ENCODE measurements around the gene COL27A1.

Gene COL27A1

GRCh38 chr9:114155263-114155994 lies at the start of gene COL27A1:
TSS of gene COL27A1 (plus strand) at chr9:114155537. CDS start at chr9:114155951, 414 bp downstream.
- no peak within 1 kb of the TSS for H3K27ac ChIP-seq
- H3K27me3 ChIP-seq (ENCODE audit: control insufficient read depth, insufficient read depth, low read length), result no peaks in the 10 kb centered on the region
- H3K9me3 ChIP-seq (ENCODE audit: control insufficient read depth, low read length), result no peaks in the 10 kb centered on the region
- peak; percentile 82 for TF ChIP-seq CTCF (IDR thresholded peaks at IDR 0.05)
- no peaks in the 10 kb centered on the region for H3K36me3 ChIP-seq (ENCODE audit: control insufficient read depth, insufficient read depth, low read length)
- peak within 1 kb of the TSS; percentile 60 for H3K4me3 ChIP-seq (ENCODE audit: low read depth, low read length)
- H2AFZ ChIP-seq, result peak within 1 kb of the TSS; percentile 85
- no peaks in the 10 kb centered on the region for H3K4me1 ChIP-seq
- H3K4me2 ChIP-seq (ENCODE audit: low read length), result peak within 1 kb of the TSS; percentile 93
- H3K9ac ChIP-seq, result no peak within 1 kb of the TSS
- H3K79me2 ChIP-seq, result no peaks in the 10 kb centered on the region

GRCh38 chr9:114107286-114108001 lies 47.9 kb upstream of the COL27A1 start:
- TF ChIP-seq CTCF (IDR thresholded peaks at IDR 0.05), result no peak
- H3K4me2 ChIP-seq (ENCODE audit: low read length), result no peak overlapping the region
- no peak overlapping the region for H2AFZ ChIP-seq
- no peak overlapping the region for H3K27ac ChIP-seq
- no peak overlapping the region for H3K4me3 ChIP-seq (ENCODE audit: low read depth, low read length)
- no peaks in the 10 kb centered on the region for H3K36me3 ChIP-seq (ENCODE audit: control insufficient read depth, insufficient read depth, low read length)
- no peaks in the 10 kb centered on the region for H3K4me1 ChIP-seq
- no peaks in the 10 kb centered on the region for H3K79me2 ChIP-seq
- no peaks in the 10 kb centered on the region for H3K9me3 ChIP-seq (ENCODE audit: control insufficient read depth, low read length)
- H3K27me3 ChIP-seq (ENCODE audit: control insufficient read depth, insufficient read depth, low read length), result no peaks in the 10 kb centered on the region
- no peak overlapping the region for H3K9ac ChIP-seq

GRCh38 chr9:114108016-114108833 lies 47.1 kb upstream of the COL27A1 start:
- H3K36me3 ChIP-seq (ENCODE audit: control insufficient read depth, insufficient read depth, low read length), result no peaks in the 10 kb centered on the region
- peak; percentile 71 for TF ChIP-seq CTCF (IDR thresholded peaks at IDR 0.05)
- no peak overlapping the region for H3K4me3 ChIP-seq (ENCODE audit: low read depth, low read length)
- no peak overlapping the region for H3K9ac ChIP-seq
- no peak overlapping the region for H2AFZ ChIP-seq
- H3K79me2 ChIP-seq, result no peaks in the 10 kb centered on the region
- no peaks in the 10 kb centered on the region for H3K4me1 ChIP-seq
- no peaks in the 10 kb centered on the region for H3K27me3 ChIP-seq (ENCODE audit: control insufficient read depth, insufficient read depth, low read length)
- H3K27ac ChIP-seq, result no peak overlapping the region
- no peak overlapping the region for H3K4me2 ChIP-seq (ENCODE audit: low read length)
- no peaks in the 10 kb centered on the region for H3K9me3 ChIP-seq (ENCODE audit: control insufficient read depth, low read length)

GRCh38 chr9:114109124-114109523 lies 46.2 kb upstream of the COL27A1 start:
- Histone ChIP-seq H3K9me3 (ENCODE audit: control insufficient read depth, low read length) (no peaks in the 10 kb centered on the region), H3K36me3 (ENCODE audit: control insufficient read depth, insufficient read depth, low read length) (no peaks in the 10 kb centered on the region), H3K4me1 (no peaks in the 10 kb centered on the region), H3K79me2 (no peaks in the 10 kb centered on the region), H2AFZ (no peak overlapping the region), H3K4me3 (ENCODE audit: low read depth, low read length) (no peak overlapping the region), H3K9ac (no peak overlapping the region), H3K27me3 (ENCODE audit: control insufficient read depth, insufficient read depth, low read length) (no peaks in the 10 kb centered on the region), H3K27ac (no peak overlapping the region), H3K4me2 (ENCODE audit: low read length) (no peak overlapping the region)
- TF ChIP-seq CTCF (IDR thresholded peaks at IDR 0.05), result no peak

All from parathyroid adenoma (tissue), 2 donors.